Mesothelial cell of epicardium (in vitro differentiated cells): Measurements from ENCODE around the gene RPL4. TPM values are rescaled to one million over a fixed set of nuclear protein-coding genes. Genes with fewer than 3 reads are reported as not detected.

Experiments used
- DNase-seq, 2 experiments: peaks; one replicate each; pipeline ENCODE4 v3.0.0; 2021; ENCODE audit warnings: low spot score in 2 of 2; ENCODE audit not compliant: unreplicated experiment in 2 of 2
- H3K27ac Mint-ChIP-seq: 2 replicates; pipeline ENCODE4 v1.8.0; 2021; ENCODE audit warnings: mixed read lengths
- H3K27me3 Mint-ChIP-seq: 2 replicates; pipeline ENCODE4 v1.8.0; 2021; ENCODE audit warnings: low read depth, mixed read lengths
- H3K36me3 Mint-ChIP-seq: 2 replicates; pipeline ENCODE4 v1.8.0; 2021; ENCODE audit warnings: mixed read lengths
- H3K4me1 Mint-ChIP-seq: 2 replicates; pipeline ENCODE4 v1.8.0; 2021; ENCODE audit warnings: mixed read lengths
- H3K4me3 Mint-ChIP-seq: 2 replicates; pipeline ENCODE4 v1.8.0; 2021; ENCODE audit warnings: mild to moderate bottlenecking, moderate library complexity, mixed read lengths
- H3K9me3 Mint-ChIP-seq: 2 replicates; pipeline ENCODE4 v1.8.0; 2021; ENCODE audit warnings: mixed read lengths
- total RNA-seq: library from RNA; stranded (reverse); gene quantifications from 3 replicates; pipeline ENCODE4 v1.2.1, GENCODE V29; 2021
- TF ChIP-seq, protein P1 (sequence below): fragments of 200-600 bp; sonication (generic); IDR thresholded peaks from one replicate; pipeline ENCODE4 v1.5.0; 2021; ENCODE audit warnings: antibody characterized with exemption; ENCODE audit not compliant: unreplicated experiment

RPL4 gene
- total RNA-seq, 1 donor from 2014 or later, result 2,828 TPM

DNA sequence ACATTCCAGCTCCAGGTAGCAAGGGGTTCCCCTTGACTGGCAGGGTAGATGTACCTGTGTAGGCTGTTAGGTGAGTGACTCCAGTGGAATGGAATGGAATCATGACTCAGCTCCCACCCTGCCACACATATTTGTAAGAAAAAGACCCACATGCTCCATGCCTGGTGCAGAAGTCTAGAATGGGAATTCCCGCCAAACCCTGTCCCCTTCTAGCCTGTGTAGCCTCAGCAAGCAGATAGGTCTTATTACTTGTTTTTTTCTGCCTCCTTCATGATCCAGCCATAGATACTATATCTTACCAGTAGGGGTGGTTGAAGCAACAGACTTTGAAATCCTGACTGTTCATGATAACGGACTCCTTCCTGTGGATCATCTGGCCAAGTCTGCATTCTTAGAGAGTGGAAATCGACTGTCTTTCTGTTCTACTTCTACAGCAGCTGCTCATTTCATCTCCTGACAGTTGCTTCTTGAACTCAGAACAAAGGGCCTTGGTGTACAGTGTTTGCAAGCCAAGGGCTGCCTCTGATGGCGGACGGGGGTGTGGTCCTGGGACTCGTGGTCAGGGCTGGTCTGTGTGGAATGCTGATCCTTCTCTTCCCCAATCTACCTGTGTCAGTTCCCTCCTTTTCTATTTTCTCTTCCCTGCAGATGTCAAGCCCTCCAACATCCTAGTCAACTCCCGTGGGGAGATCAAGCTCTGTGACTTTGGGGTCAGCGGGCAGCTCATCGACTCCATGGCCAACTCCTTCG is 23.4 kb downstream of the RPL4 start:
- H3K9me3 Mint-ChIP-seq, result no peaks in the 10 kb centered on the region

DNA sequence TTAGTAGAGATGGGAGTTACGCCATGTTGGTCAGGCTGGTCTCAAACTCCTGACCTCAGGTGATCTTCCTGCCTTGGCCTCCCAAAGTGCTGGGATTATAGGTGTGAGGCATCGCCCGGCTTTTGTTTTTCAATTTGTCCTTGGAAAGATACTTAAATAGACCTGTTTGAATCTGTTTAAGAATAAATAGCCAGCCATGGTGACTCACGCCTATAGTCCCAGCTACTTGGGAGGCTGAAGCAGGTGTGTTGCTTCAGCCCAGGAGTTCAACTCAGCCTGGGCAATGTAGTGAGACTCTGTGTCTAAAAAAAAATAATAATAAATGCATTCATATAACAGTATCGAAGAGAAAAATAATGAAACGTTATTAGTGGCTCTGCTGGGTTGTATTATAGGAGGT is 24.4 kb downstream of the RPL4 start:
- no peak overlapping the region for H3K27ac Mint-ChIP-seq
- TF ChIP-seq, protein P1, sequence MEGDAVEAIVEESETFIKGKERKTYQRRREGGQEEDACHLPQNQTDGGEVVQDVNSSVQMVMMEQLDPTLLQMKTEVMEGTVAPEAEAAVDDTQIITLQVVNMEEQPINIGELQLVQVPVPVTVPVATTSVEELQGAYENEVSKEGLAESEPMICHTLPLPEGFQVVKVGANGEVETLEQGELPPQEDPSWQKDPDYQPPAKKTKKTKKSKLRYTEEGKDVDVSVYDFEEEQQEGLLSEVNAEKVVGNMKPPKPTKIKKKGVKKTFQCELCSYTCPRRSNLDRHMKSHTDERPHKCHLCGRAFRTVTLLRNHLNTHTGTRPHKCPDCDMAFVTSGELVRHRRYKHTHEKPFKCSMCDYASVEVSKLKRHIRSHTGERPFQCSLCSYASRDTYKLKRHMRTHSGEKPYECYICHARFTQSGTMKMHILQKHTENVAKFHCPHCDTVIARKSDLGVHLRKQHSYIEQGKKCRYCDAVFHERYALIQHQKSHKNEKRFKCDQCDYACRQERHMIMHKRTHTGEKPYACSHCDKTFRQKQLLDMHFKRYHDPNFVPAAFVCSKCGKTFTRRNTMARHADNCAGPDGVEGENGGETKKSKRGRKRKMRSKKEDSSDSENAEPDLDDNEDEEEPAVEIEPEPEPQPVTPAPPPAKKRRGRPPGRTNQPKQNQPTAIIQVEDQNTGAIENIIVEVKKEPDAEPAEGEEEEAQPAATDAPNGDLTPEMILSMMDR, result no peak
- no peak for DNase-seq

More for the DNA sequence above, 23.4 kb downstream of the RPL4 start:
- no peaks in the 10 kb centered on the region for H3K4me1 Mint-ChIP-seq
- no peak overlapping the region for H3K27ac Mint-ChIP-seq
- no peak for DNase-seq
- TF ChIP-seq, protein P1, result no peak
- no peak overlapping the region for H3K4me3 Mint-ChIP-seq
- peaks cover 15% of the 10 kb centered on the region for H3K36me3 Mint-ChIP-seq
- no peaks in the 10 kb centered on the region for H3K27me3 Mint-ChIP-seq

DNA sequence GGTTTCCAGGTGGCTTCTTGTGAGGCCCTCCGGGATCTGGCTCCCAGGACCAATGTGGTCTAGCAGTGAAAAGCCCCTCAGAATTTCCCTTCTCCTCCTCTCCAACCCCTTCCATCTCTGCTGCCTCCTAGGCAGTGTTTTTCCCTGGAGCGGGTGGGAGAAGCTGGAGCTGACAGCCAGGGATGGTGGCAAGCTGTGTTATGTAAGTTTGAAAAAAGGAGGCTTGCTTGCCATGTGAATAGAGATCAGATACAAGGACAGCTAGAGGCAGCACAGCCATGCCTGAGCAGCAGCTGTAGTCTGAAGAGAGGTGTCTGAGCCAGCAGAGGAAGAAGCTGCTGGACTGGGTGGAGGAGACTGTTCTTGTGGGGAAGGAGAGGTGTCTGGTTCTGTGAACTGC is 27.6 kb downstream of the RPL4 start:
- Mint-ChIP-seq H3K27me3 (no peaks in the 10 kb centered on the region), H3K27ac (no peak overlapping the region), H3K9me3 (no peaks in the 10 kb centered on the region), H3K36me3 (peaks cover 1% of the 10 kb centered on the region), H3K4me1 (no peaks in the 10 kb centered on the region), H3K4me3 (no peak overlapping the region)
- DNase-seq, result no peak
- TF ChIP-seq, protein P1, result no peak

More for the DNA sequence above, 24.4 kb downstream of the RPL4 start:
- H3K4me1 Mint-ChIP-seq, result no peaks in the 10 kb centered on the region
- no peaks in the 10 kb centered on the region for H3K27me3 Mint-ChIP-seq
- H3K9me3 Mint-ChIP-seq, result no peaks in the 10 kb centered on the region
- H3K4me3 Mint-ChIP-seq, result no peak overlapping the region
- H3K36me3 Mint-ChIP-seq, result peaks cover 15% of the 10 kb centered on the region

DNA sequence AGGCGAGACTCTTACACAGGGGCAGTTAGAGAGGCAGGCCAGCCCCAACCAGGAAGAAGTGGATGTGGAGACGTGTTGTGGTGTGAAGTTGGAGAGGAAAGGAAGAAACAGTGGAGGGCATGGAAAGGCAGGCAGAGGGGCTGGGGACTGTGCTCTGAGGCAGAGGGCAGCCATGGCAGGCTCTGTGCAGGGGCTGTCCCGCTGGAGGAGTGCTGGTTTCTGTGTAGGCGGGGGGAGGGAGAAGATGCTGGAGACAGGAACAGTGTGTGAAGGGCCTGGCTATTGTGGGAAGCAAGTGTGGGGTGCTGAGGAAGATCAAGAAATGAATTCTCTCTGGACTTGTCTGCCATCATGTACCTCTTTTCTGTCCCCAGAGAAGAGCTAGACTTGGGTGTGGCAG is 28.1 kb downstream of the RPL4 start:
- no peak for DNase-seq
- Mint-ChIP-seq H3K4me1 (no peaks in the 10 kb centered on the region), H3K4me3 (no peak overlapping the region), H3K9me3 (no peaks in the 10 kb centered on the region), H3K36me3 (no peaks in the 10 kb centered on the region), H3K27me3 (no peaks in the 10 kb centered on the region), H3K27ac (no peak overlapping the region)
- TF ChIP-seq, protein P1, result no peak

DNA sequence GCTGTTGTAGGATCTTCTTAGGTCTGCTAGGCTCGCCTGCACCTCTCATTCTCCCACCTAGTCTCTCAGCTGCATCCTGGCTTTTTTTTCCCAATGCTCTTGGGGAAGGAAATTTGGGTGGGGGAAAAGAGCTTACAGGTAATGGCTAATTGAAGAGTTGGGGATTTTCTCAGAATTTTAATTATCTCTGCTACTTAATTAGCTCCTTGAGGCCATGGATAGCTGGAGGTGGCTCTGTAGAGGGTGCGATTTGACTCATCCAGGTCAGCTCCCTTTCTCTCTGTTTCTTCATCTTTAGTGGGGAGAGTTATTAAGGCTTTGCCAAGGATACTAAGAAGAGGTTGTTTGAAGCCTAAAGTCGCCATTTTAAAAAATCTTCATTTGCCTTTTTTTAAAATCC is 29.7 kb downstream of the RPL4 start:
- no peak for DNase-seq
- H3K4me3 Mint-ChIP-seq, result no peak overlapping the region
- H3K36me3 Mint-ChIP-seq, result no peaks in the 10 kb centered on the region
- no peaks in the 10 kb centered on the region for H3K4me1 Mint-ChIP-seq
- TF ChIP-seq, protein P1, result no peak
- no peaks in the 10 kb centered on the region for H3K27me3 Mint-ChIP-seq
- no peak overlapping the region for H3K27ac Mint-ChIP-seq
- H3K9me3 Mint-ChIP-seq, result no peaks in the 10 kb centered on the region

DNA sequence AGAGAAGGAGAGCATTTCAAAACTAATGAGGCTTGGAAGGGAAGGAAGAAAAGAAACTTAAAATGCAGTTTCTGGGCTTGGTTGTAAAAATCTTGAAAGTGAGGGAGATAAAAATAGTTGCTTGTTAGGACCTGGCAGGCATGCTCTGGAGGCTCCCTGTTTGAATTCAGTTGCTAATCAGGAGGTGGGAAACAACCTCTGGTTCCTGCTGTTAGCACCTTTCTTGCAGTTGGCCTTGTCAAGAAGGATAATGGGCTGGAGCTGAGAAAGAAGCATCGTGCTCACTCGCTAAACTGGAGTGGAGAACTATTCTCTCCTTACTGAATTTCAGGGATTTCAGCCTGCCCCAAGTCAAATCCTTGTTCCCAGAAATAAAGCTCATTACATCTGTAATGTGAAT is 30.5 kb downstream of the RPL4 start:
- no peak overlapping the region for H3K27ac Mint-ChIP-seq
- no peaks in the 10 kb centered on the region for H3K9me3 Mint-ChIP-seq
- no peak for DNase-seq

More for the DNA sequence above, 30.5 kb downstream of the RPL4 start:
- TF ChIP-seq, protein P1, result no peak
- Mint-ChIP-seq H3K36me3 (no peaks in the 10 kb centered on the region), H3K27me3 (no peaks in the 10 kb centered on the region), H3K4me3 (no peak overlapping the region), H3K4me1 (no peaks in the 10 kb centered on the region)
